Uterus (tissue), 2 donors: ENCODE measurements around the gene DCC.

Experiments used
- POLR2A ChIP-seq, 2 donors: fragments of 450-650 bp; IDR thresholded peaks; one replicate each; pipeline ENCODE4 v1.6.1; 2016; ENCODE audit warnings: antibody characterized with exemption in 2 of 2, mild to moderate bottlenecking in 1 of 2, moderate library complexity in 1 of 2
- TF ChIP-seq, protein P1 (sequence below), 4 experiments: fragments of 200-600 bp in 2 of 4; fragments of 450-650 bp in 2 of 4; sonication (generic) in 2 of 4; IDR thresholded peaks; one replicate each; pipeline ENCODE4 v1.5.1; 2016 to 2019; ENCODE audit warnings: antibody characterized with exemption in 4 of 4, mild to moderate bottlenecking in 2 of 4, moderate library complexity in 1 of 4

DNA sequence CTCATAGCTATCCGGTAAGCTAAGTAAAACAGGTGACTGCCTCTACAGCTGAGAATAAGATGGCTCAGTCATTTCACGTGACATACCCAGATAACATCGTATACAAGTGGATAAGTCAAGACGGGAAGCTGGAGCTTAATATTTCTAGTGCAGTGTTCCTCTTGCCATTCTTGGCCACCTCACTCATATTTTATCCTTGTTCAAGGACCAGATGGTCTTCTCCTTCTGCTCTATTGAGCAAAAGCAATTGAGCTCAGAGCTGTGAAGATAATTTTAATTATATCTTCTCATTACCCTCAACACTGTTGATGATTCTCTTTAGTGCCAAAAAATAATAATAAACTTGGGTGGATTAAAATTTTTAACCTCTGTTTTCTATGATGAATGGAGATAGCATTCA lies 201.1 kb downstream of the DCC start:
- TF ChIP-seq, protein P1, sequence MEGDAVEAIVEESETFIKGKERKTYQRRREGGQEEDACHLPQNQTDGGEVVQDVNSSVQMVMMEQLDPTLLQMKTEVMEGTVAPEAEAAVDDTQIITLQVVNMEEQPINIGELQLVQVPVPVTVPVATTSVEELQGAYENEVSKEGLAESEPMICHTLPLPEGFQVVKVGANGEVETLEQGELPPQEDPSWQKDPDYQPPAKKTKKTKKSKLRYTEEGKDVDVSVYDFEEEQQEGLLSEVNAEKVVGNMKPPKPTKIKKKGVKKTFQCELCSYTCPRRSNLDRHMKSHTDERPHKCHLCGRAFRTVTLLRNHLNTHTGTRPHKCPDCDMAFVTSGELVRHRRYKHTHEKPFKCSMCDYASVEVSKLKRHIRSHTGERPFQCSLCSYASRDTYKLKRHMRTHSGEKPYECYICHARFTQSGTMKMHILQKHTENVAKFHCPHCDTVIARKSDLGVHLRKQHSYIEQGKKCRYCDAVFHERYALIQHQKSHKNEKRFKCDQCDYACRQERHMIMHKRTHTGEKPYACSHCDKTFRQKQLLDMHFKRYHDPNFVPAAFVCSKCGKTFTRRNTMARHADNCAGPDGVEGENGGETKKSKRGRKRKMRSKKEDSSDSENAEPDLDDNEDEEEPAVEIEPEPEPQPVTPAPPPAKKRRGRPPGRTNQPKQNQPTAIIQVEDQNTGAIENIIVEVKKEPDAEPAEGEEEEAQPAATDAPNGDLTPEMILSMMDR (IDR thresholded peaks at IDR 0.05) = no peak
- no peak for TF ChIP-seq POLR2A (IDR thresholded peaks at IDR 0.05)
